ENCODE data around the gene CRTAC1. TPM values are rescaled to one million over a fixed set of nuclear protein-coding genes. Genes with fewer than 3 reads are reported as not detected.

CRTAC1 gene
- total and polyA plus RNA-seq, 2 experiments from 2014 or later = 0.47 to 1.2 TPM

GRCh38 chr10:97948822-97949221 is 81.6 kb downstream of the CRTAC1 start:
- no peaks in the 10 kb centered on the region for H4K20me1 ChIP-seq (replicated peaks; ENCODE audit: insufficient read depth)
- H3K27me3 ChIP-seq (ENCODE audit: insufficient read depth) = no peaks in the 10 kb centered on the region
- Mint-ChIP-seq H3K27me3 (ENCODE audit: insufficient read depth, low read depth, poor library complexity) (peaks cover 10% of the 10 kb centered on the region), H3K4me3 (no peak overlapping the region), H3K4me1 (peaks cover 5% of the 10 kb centered on the region; the same call in 1 of the 3 replicates), H3K27ac (no peak overlapping the region), H3K9me3 (peaks cover 20% of the 10 kb centered on the region), H3K36me3 (ENCODE audit: low read depth) (no peaks in the 10 kb centered on the region)
- no peak overlapping the region for H3K27ac ChIP-seq (ENCODE audit: low read depth)
- H3K36me3 ChIP-seq (ENCODE audit: insufficient read depth) = 0 out of 2 replicates have a peak, but pooled peaks cover 5% of the 10 kb centered on the region
- H3K79me2 ChIP-seq (replicated peaks; ENCODE audit: insufficient read depth) = no peaks in the 10 kb centered on the region
- H3K4me1 ChIP-seq (ENCODE audit: insufficient read depth) = 0 out of 2 replicates have a peak, but pooled peaks cover 5% of the 10 kb centered on the region
- ATAC-seq (no peak), DNase-seq (ENCODE audit: low spot score) (no peak)
- no peak overlapping the region for H3K4me2 ChIP-seq
- no peak overlapping the region for H3K4me3 ChIP-seq
- H3F3A ChIP-seq (replicated peaks; ENCODE audit: low read depth) = no peaks in the 10 kb centered on the region
- no peak overlapping the region for H2AFZ ChIP-seq
- no peaks in the 10 kb centered on the region for H3K9me2 ChIP-seq (ENCODE audit: insufficient read depth)
- TF ChIP-seq NANOG (IDR thresholded peaks at IDR 0.05; ENCODE audit: borderline replicate concordance) (no peak), ZNF462 (CRISPR knock-in tag; IDR thresholded peaks at IDR 0.05) (no peak), POLR2AphosphoS5 (IDR thresholded peaks at IDR 0.05; ENCODE audit: low read depth) (no peak), CREB1 (CRISPR knock-in tag; IDR thresholded peaks at IDR 0.05; ENCODE audit: low read depth) (no peak), ETS1 (IDR thresholded peaks at IDR 0.05) (no peak), EZH2phosphoT487 (IDR thresholded peaks at IDR 0.05; ENCODE audit: unreplicated experiment) (no peak), ZNF331 (CRISPR knock-in tag; IDR thresholded peaks at IDR 0.05; ENCODE audit: low read depth) (no peak), CTCF (conservative IDR thresholded peaks at IDR 0.05; ENCODE audit: low read depth in 2 of 2) (no peak), EZH2 (IDR thresholded peaks at IDR 0.05; ENCODE audit: low read depth, unreplicated experiment) (no peak), JUNB (IDR thresholded peaks at IDR 0.05; ENCODE audit: unreplicated experiment) (no peak), STAT1 (IDR thresholded peaks at IDR 0.05; ENCODE audit: unreplicated experiment) (no peak), REST (IDR thresholded peaks at IDR 0.05; ENCODE audit: unreplicated experiment) (no peak), ZNF114 (CRISPR knock-in tag; IDR thresholded peaks at IDR 0.05) (no peak)

All from GM23338 (cell line).